ENCODE data around the gene GIT1.
A peak's percentile ranks its signal among the peaks of the same experiment; 100 is the strongest.

Gene GIT1

GRCh38 chr17:29594519-29595090 is 5.2 kb upstream of the GIT1 start:
- no peak for DNase-seq (ENCODE audit: low spot score)

GRCh38 chr17:29593591-29594518 is 4.4 kb upstream of the GIT1 start:
- DNase-seq (ENCODE audit: low spot score): no peak

GRCh38 chr17:29592850-29593551 is 3.6 kb upstream of the GIT1 start, which contains the start of gene ANKRD13B:
Gene ANKRD13B (plus strand): TSS chr17:29593132. CDS start chr17:29593622, 490 bp downstream.
- DNase-seq (ENCODE audit: low spot score): no peak

- peak; percentile 87 for DNase-seq (ENCODE audit: low spot score)
These were observed 2.5 kb upstream of the GIT1 start for GRCh38 chr17:29591737-29592608.

GRCh38 chr17:29591146-29591736 is 1.8 kb upstream of the GIT1 start:
- DNase-seq (ENCODE audit: low spot score): no peak

- DNase-seq (ENCODE audit: low spot score): no peak
These were observed 1.1 kb upstream of the GIT1 start for GRCh38 chr17:29590411-29591145.

- DNase-seq (ENCODE audit: low spot score): no peak
These were observed 661 bp downstream of the GIT1 start for GRCh38 chr17:29588562-29589411.

GRCh38 chr17:29588017-29588561 is 1.4 kb downstream of the GIT1 start:
- no peak for DNase-seq (ENCODE audit: low spot score)

GRCh38 chr17:29587591-29587990 is 1.9 kb downstream of the GIT1 start:
- DNase-seq (ENCODE audit: low spot score): no peak

GRCh38 chr17:29586676-29587469 is 2.6 kb downstream of the GIT1 start:
- no peak for DNase-seq (ENCODE audit: low spot score)

GRCh38 chr17:29585080-29585751 is 4.2 kb downstream of the GIT1 start:
- no peak for DNase-seq (ENCODE audit: low spot score)

- peak; percentile 78 for DNase-seq (ENCODE audit: low spot score)
These were observed 4.9 kb downstream of the GIT1 start for GRCh38 chr17:29584452-29585079.

- no peak for DNase-seq (ENCODE audit: low spot score)
These were observed 5.9 kb downstream of the GIT1 start for GRCh38 chr17:29583324-29584248.

- no peak for DNase-seq (ENCODE audit: low spot score)
These were observed 6.7 kb downstream of the GIT1 start for GRCh38 chr17:29582772-29583171.

- no peak for DNase-seq (ENCODE audit: low spot score)
These were observed 7.1 kb downstream of the GIT1 start for GRCh38 chr17:29582254-29582765.

- no peak for DNase-seq (ENCODE audit: low spot score)
These were observed 7.7 kb downstream of the GIT1 start for GRCh38 chr17:29581583-29582253.
